ENCODE measurements around the gene ESD. TPM values are rescaled to one million over a fixed set of nuclear protein-coding genes. Genes with fewer than 3 reads are reported as not detected.

Gene ESD
- total RNA-seq, 3 donors from 2014 or later, result 75.3 to 82.7 (median 78.5) TPM

DNA sequence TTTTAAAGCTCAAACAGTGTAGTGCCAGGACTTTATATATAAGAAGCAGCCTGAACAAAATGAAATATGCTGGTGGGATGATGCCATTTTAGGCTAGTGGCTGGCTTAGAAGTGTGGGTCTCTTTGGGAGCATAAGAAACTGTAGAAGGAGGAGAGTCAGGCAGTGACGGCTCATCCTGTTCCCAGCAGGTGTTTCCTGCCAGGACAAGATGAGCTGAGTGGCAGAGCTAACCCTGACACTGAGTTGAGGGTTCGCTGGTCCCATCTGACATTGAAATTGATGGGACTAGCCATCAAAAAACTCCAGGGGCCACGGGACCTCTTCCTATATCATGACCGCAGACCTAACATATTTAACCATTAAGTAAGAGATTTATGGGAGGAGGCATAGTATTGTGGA, 51.3 kb downstream of the ESD start:
- no peaks in the 10 kb centered on the region for H3K9me3 Mint-ChIP-seq
- H3K36me3 Mint-ChIP-seq (ENCODE audit: insufficient read depth), result peaks cover 34% of the 10 kb centered on the region
- H3K27me3 Mint-ChIP-seq (ENCODE audit: low read depth), result no peaks in the 10 kb centered on the region

DNA sequence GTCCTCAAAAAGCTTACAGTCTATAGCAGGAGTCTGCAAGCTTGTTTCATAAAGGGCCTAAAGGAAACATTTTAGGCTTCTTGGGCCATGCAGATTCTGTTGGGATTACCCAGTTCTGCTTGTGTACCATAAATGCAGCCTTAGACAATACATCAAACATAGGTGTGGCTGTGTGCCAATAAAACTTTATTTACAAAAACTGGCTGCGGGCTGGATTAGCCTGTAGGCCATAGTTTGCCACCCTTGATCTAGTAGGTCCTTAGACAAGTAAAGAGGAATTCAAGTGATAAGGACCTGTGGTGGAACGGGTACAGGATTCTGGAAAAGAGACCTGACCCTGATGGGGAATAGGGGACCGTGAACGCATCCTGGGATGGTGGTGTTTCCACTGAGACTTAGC, 51.9 kb downstream of the ESD start:
- Mint-ChIP-seq H3K4me3 (no peak overlapping the region), H3K27me3 (ENCODE audit: low read depth) (no peaks in the 10 kb centered on the region), H3K4me1 (ENCODE audit: low read depth) (peaks cover 2% of the 10 kb centered on the region), H3K36me3 (ENCODE audit: insufficient read depth) (peaks cover 27% of the 10 kb centered on the region), H3K9me3 (no peaks in the 10 kb centered on the region)
- DNase-seq (no peak), ATAC-seq (no peak)

More for the DNA sequence above, 51.3 kb downstream of the ESD start:
- H3K4me1 Mint-ChIP-seq (ENCODE audit: low read depth), result peaks cover 7% of the 10 kb centered on the region
- ATAC-seq (no peak), DNase-seq (no peak)
- no peak overlapping the region for H3K4me3 Mint-ChIP-seq

DNA sequence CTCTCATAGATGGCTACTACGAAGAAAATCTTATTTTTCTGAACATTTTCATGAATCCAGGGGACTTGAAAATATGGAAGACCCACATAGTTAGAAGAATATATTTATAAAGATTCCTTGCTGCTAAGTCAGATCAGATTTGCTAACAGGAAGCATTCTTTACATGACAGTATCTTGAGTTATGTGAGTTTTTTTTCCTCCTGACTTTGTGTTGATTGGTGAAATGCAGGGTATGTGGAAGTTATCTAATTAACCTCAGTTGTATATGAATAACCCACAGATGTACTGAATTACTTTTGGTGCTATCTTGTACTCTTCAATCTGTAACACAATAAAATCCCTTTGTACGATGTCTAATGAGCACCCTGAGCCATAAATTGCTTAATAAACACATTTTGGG, 53.8 kb downstream of the ESD start:
- DNase-seq, result no peak
- ATAC-seq, result no peak
- no peaks in the 10 kb centered on the region for H3K9me3 Mint-ChIP-seq
- no peak overlapping the region for H3K4me3 Mint-ChIP-seq
- no peaks in the 10 kb centered on the region for H3K27me3 Mint-ChIP-seq (ENCODE audit: low read depth)
- H3K4me1 Mint-ChIP-seq (ENCODE audit: low read depth), result no peaks in the 10 kb centered on the region
- peaks cover 25% of the 10 kb centered on the region for H3K36me3 Mint-ChIP-seq (ENCODE audit: insufficient read depth)

DNA sequence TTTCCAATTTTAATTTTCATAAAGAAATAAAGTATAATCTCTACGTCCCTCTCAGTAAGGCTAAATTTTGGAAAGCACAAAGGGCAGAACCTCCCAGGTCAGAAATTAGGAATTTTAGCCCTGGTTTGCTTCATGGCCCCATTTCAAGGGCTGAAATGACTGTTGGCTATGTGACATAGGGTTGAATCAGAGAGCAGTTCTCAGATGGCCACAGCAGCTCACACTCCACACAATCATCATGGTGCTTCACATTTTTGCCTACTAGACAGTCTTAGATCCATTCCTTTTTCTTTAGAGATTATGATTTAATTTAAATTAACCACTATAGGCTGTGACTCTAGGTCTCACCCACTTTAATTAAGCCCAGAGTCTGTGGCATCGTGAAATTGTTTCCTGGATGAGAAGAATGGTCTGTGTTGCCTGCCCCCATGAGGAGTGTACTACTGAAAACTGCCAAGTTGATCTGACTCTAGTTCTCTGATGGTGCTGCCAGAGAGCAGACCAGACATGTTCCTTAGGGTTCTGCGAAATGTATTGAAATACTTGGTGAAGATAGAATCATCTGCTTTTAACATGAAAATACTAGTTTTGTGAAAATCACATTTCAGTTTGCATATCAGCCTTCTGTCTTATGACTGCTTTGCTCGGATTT, 57.4 kb downstream of the ESD start:
- H3K4me1 Mint-ChIP-seq (ENCODE audit: low read depth), result no peaks in the 10 kb centered on the region
- ATAC-seq (no peak), DNase-seq (no peak)
- H3K9me3 Mint-ChIP-seq, result no peaks in the 10 kb centered on the region
- no peaks in the 10 kb centered on the region for H3K27me3 Mint-ChIP-seq (ENCODE audit: low read depth)
- H3K4me3 Mint-ChIP-seq, result no peak overlapping the region
- H3K36me3 Mint-ChIP-seq (ENCODE audit: insufficient read depth), result peaks cover 21% of the 10 kb centered on the region

DNA sequence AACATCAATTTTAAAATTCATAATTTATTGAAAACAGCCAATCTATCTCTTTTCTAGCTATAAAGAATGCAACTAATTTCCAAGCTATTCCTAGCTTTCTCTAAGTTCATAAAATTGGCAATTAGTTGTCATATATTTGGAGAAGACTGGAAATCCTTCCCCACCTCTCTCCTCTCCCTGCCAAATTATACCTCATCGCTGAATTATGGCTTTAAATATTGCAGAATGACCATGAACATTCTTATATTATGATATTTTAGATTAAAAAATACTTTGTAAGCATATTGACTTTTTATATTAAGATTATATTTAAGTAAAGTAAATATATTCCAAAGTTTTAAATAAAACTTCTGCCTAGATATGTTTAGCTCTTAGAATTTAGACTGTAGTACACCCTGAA, 58.2 kb downstream of the ESD start:
- no peaks in the 10 kb centered on the region for H3K27me3 Mint-ChIP-seq (ENCODE audit: low read depth)
- no peaks in the 10 kb centered on the region for H3K4me1 Mint-ChIP-seq (ENCODE audit: low read depth)
- no peak overlapping the region for H3K4me3 Mint-ChIP-seq
- peaks cover 17% of the 10 kb centered on the region for H3K36me3 Mint-ChIP-seq (ENCODE audit: insufficient read depth)
- DNase-seq (no peak), ATAC-seq (no peak)
- H3K9me3 Mint-ChIP-seq, result no peaks in the 10 kb centered on the region

DNA sequence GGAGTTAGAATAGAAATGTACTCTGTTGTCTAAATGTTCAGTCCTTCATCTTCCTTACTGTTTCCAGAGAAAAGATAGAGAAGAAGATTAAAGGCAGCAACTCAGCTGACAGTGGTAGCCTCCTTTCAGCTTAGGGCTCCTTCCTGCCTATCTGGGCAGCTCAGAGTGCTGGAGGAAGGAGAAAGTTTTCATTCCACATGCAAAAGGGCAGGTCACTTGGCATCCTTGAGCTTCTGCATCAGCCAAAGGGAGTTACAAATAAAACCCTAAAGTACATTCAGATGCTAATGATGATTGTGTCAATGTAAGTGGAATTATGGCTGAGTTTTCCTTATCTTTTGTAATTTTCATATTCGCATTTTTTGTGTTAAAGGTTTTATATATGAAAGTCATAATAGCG, 58.9 kb downstream of the ESD start:
- Mint-ChIP-seq H3K36me3 (ENCODE audit: insufficient read depth) (peaks cover 17% of the 10 kb centered on the region), H3K4me1 (ENCODE audit: low read depth) (no peaks in the 10 kb centered on the region)
- no peak for ATAC-seq

DNA sequence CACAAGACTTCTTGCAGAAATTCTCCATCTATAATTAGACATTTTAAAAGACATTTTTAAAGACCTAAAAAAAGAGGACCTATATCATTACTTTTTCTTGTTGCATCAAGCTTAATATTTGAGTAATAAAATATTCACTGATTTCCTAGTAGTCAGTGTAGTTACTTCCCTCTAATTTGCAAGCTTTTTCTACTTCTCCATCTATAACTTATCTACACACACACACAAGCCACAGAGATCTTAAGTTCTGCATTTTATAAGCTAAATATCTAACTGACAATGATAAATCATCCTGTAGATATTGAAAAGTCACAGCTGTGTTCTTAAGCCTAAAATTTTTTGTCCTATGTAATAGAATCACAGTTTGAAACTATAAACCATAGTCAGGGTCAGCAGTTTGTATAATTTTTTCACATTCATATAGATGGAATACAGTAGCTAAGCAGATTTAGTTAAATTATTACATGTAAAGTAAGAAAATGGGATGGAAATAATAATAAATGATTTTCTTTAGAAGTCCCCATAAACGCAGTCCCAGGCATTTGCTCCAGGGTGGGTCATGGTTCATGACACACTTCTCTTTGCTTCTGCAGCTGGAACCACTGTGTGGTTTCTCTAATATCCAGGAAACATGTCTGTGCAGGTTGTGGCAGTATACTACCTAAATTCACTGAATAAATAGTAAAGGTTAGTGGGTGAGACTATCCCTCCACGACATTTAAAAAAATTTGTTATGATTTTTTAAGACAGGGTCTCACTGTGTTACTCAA, 60.2 kb downstream of the ESD start:
- no peak overlapping the region for H3K4me3 Mint-ChIP-seq
- H3K9me3 Mint-ChIP-seq, result no peaks in the 10 kb centered on the region
- peaks cover 21% of the 10 kb centered on the region for H3K36me3 Mint-ChIP-seq (ENCODE audit: insufficient read depth)
- H3K27me3 Mint-ChIP-seq (ENCODE audit: low read depth), result no peaks in the 10 kb centered on the region
- H3K4me1 Mint-ChIP-seq (ENCODE audit: low read depth), result no peaks in the 10 kb centered on the region
- ATAC-seq, result no peak
- no peak for DNase-seq

More for the DNA sequence above, 58.9 kb downstream of the ESD start:
- no peak for DNase-seq
- Mint-ChIP-seq H3K27me3 (ENCODE audit: low read depth) (no peaks in the 10 kb centered on the region), H3K9me3 (no peaks in the 10 kb centered on the region), H3K4me3 (no peak overlapping the region)

DNA sequence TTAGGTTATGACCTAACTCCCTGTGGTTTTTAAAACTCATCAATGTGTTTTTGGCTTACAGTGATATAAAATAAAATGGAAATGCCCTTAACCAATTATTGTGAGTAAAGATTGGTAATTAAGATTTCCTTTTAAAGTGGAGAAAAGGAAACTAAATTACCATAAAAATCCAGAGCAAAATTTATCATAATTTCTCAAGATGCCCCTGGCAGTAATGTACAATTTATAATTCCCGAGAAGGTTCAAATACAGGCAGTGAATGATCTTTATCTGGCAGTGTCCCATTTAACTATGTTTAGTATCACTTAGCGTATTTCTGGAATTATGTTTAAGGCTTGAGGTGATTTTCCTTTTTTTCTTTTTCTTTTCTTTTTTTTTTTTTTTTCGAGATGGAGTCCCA, 61.5 kb downstream of the ESD start:
- Mint-ChIP-seq H3K4me3 (no peak overlapping the region), H3K27me3 (ENCODE audit: low read depth) (no peaks in the 10 kb centered on the region), H3K9me3 (no peaks in the 10 kb centered on the region), H3K36me3 (ENCODE audit: insufficient read depth) (peaks cover 19% of the 10 kb centered on the region), H3K4me1 (ENCODE audit: low read depth) (no peaks in the 10 kb centered on the region)
- ATAC-seq, result no peak
- DNase-seq, result no peak

DNA sequence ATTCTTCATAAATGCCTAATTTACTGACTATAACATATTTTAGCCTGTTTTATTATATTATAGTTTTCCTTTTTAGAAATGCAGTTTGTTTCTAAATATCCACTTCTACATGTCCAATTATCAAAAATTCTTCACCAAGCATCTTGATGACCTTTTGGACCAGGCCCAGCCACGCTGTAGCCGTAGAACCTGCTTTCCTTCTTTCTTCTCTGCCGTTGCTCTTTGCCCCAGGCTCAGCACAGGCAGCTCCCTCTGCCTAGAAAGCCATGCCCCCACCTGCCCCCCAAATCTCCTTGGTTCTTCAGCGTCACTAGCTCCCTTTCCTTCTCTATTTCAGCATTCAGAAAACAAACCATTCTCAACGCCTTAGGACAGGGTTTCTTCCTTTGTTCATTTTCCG, 65.4 kb downstream of the ESD start:
- Mint-ChIP-seq H3K27me3 (ENCODE audit: low read depth) (no peaks in the 10 kb centered on the region), H3K36me3 (ENCODE audit: insufficient read depth) (peaks cover 42% of the 10 kb centered on the region), H3K4me3 (no peak overlapping the region), H3K9me3 (no peaks in the 10 kb centered on the region), H3K4me1 (ENCODE audit: low read depth) (no peaks in the 10 kb centered on the region)
- no peak for DNase-seq
- no peak for ATAC-seq

DNA sequence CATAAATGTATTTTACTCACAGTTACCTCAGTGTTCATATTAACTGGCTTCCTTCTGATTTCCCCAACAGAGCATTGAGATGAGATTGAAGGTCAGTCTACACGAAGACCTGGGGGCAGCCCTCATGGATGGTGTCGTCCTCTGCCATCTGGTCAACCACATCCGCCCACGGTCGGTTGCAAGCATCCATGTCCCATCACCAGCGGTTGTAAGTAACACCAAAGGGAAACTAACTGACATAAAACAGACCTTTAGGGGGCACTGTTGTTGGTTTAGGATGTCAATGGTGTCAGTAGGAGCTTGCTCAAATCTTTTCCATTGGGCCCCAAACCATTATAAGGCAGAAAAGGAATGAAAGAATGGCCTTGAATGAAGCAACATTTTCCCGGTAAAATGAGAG, 68.2 kb downstream of the ESD start:
- H3K4me1 Mint-ChIP-seq (ENCODE audit: low read depth), result no peaks in the 10 kb centered on the region
- H3K9me3 Mint-ChIP-seq, result no peaks in the 10 kb centered on the region
- ATAC-seq, result no peak
- peaks cover 44% of the 10 kb centered on the region for H3K36me3 Mint-ChIP-seq (ENCODE audit: insufficient read depth)
- no peaks in the 10 kb centered on the region for H3K27me3 Mint-ChIP-seq (ENCODE audit: low read depth)
- DNase-seq, result no peak
- H3K4me3 Mint-ChIP-seq, result no peak overlapping the region

DNA sequence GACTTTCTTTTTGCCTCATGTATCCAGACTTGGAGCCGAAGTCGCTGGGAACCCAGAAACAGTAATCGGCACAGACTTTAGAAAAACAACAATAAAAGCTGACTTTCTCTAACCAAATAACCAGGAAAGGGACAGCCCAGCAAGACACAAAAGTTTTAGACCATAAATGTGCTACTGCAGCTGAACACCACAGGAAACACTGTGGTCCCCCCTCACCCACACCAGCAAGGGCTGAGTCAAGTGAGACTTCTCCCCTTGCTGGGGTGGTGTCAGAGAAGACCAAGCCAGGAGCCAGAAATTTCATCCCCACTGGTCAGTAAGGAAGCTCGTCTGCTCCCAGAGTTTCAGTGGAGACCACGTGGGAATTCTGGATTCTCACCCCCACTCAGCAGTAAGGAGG, 70.6 kb downstream of the ESD start:
- H3K4me3 Mint-ChIP-seq, result no peak overlapping the region
- peaks cover 46% of the 10 kb centered on the region for H3K36me3 Mint-ChIP-seq (ENCODE audit: insufficient read depth)
- ATAC-seq (no peak), DNase-seq (no peak)
- H3K27me3 Mint-ChIP-seq (ENCODE audit: low read depth), result no peaks in the 10 kb centered on the region
- H3K9me3 Mint-ChIP-seq, result no peaks in the 10 kb centered on the region
- no peaks in the 10 kb centered on the region for H3K4me1 Mint-ChIP-seq (ENCODE audit: low read depth)

Other genes with a start within 250 kb of the ESD start
- 10 to 100 TPM; 13.5 to 16.4 (median 14.7) TPM for gene LRCH1, start 244.0 kb downstream of the ESD start, total RNA-seq
- not detected for gene HTR2A, start 99.9 kb upstream of the ESD start, total RNA-seq